Measurements from ENCODE around the gene UBE2I.

- TF ChIP-seq POLR2AphosphoS5 (IDR thresholded peaks at IDR 0.05), result no peak
- TF ChIP-seq, protein P1, sequence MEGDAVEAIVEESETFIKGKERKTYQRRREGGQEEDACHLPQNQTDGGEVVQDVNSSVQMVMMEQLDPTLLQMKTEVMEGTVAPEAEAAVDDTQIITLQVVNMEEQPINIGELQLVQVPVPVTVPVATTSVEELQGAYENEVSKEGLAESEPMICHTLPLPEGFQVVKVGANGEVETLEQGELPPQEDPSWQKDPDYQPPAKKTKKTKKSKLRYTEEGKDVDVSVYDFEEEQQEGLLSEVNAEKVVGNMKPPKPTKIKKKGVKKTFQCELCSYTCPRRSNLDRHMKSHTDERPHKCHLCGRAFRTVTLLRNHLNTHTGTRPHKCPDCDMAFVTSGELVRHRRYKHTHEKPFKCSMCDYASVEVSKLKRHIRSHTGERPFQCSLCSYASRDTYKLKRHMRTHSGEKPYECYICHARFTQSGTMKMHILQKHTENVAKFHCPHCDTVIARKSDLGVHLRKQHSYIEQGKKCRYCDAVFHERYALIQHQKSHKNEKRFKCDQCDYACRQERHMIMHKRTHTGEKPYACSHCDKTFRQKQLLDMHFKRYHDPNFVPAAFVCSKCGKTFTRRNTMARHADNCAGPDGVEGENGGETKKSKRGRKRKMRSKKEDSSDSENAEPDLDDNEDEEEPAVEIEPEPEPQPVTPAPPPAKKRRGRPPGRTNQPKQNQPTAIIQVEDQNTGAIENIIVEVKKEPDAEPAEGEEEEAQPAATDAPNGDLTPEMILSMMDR (IDR thresholded peaks at IDR 0.05), result no peak
- no peak for TF ChIP-seq POLR2A (IDR thresholded peaks at IDR 0.05)
- no peak for TF ChIP-seq EP300 (IDR thresholded peaks at IDR 0.05)
These were observed 21.3 kb upstream of the UBE2I start for GRCh38 chr16:1287982-1288670.
